ENCODE measurements around the gene KLB. TPM values are rescaled to one million over a fixed set of nuclear protein-coding genes. Genes with fewer than 3 reads are reported as not detected.

KLB gene
- total RNA-seq, 4 donors from 2014 or later = 9.1 to 50.3 (median 33.5) TPM

DNA sequence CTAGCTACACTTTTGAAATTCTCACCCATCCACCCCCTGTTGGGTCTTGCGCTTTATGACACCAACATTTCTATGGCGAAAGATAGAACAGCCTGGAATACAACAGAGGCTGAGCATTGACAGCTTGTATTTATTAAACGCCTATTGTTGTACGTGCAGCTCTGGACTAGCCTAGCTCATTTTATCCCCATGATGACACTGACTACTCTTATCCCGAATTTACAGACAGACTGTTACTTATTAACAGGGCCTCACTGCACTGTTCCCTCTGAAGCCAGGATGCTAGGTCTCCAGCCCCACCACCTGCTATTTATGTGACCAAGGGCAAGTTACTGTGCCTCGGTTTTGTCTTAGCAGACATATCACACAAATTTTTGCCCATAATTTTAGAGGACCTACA is 39.6 kb upstream of the KLB start:
- TF ChIP-seq CTCF (IDR thresholded peaks at IDR 0.05; ENCODE audit: low read depth) = no peak

GRCh38 chr4:39369301-39369700 is 37.4 kb upstream of the KLB start:
- TF ChIP-seq CTCF (IDR thresholded peaks at IDR 0.05; ENCODE audit: low read depth) = no peak

GRCh38 chr4:39375478-39375877 is 31.3 kb upstream of the KLB start:
- TF ChIP-seq CTCF (IDR thresholded peaks at IDR 0.05; ENCODE audit: low read depth) = no peak

- no peak for TF ChIP-seq CTCF (IDR thresholded peaks at IDR 0.05; ENCODE audit: low read depth)
Observed at GRCh38 chr4:39383690-39384089, 23.0 kb upstream of the KLB start.

DNA sequence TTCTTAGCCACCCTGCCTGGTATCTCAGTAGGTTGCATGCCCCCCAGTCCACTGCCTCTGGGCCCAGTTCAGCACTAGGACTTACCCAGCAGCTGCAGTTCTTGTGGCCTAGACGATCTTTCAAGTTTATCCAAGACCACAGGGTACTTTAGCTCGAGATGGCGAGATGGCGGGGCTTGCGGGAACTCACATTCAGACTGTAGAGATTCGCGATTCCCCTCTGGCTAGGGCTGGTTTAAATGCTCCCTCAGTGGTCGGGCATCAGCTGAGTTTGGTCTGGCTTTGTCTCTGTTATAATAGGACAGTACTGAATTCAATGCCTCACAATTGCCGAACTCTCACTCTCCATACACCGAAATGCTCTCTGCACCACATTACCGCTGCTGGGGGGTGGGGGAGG is 22.2 kb upstream of the KLB start:
- no peak for TF ChIP-seq CTCF (IDR thresholded peaks at IDR 0.05; ENCODE audit: low read depth)

DNA sequence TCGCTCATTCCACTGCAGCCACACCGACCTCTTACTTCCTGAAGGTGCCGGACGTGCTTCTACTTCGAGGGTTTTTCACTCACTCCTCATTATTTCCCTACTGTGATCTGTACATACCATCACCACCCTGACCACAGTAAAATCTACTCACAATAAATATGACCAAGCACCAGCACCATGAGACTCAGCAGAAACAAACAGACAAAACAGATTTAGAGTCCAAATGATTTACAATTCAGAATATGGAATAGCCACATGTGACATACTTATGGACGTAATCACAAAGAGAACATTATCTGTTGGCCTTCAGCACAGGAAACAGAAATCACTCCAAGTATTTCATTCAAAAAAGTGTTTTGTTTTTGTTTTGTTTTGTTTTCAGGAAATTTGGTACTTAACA is 16.1 kb upstream of the KLB start:
- no peak for TF ChIP-seq CTCF (IDR thresholded peaks at IDR 0.05; ENCODE audit: low read depth)

- TF ChIP-seq CTCF (IDR thresholded peaks at IDR 0.05; ENCODE audit: low read depth) = no peak
Observed at GRCh38 chr4:39394706-39395105, 12.0 kb upstream of the KLB start.

GRCh38 chr4:39407584-39407885 is 805 bp downstream of the KLB start:
- TF ChIP-seq CTCF (IDR thresholded peaks at IDR 0.05; ENCODE audit: low read depth) = no peak
